SIG-M5 treated with dmso at 0.1 percent for 504 hours (cell line): ENCODE data around the gene PRTFDC1.

Experiments
- DNase-seq: peaks from one replicate; lab custom pipeline; 2025; ENCODE audit not compliant: unreplicated experiment; lab: John Stamatoyannopoulos, UW

Gene PRTFDC1

DNA sequence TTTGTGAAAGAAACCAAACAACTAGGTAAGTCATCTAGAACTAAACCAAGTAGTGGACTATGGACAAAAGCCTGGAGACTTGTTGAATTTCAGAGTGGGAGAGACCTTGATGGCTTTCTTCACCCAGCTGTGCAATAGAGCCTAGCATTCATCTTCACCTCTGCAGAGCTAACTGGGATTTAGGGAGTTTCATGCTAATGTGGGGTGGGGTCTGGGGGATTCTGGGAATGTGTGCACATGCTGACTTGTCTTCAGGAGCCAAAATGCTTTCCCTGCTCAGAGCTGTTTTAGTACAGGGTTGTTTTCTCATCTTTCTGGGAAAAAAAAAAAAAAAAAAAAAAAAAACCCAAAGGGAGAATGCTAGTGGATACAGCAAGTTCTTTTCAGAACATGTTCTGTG lies 147.4 kb downstream of the PRTFDC1 start:
- no peak for DNase-seq

- DNase-seq, result no peak
These were observed 148.0 kb downstream of the PRTFDC1 start for GRCh38 chr10:24804392-24804791.

- no peak for DNase-seq
These were observed 150.0 kb downstream of the PRTFDC1 start for GRCh38 chr10:24802378-24802777.

DNA sequence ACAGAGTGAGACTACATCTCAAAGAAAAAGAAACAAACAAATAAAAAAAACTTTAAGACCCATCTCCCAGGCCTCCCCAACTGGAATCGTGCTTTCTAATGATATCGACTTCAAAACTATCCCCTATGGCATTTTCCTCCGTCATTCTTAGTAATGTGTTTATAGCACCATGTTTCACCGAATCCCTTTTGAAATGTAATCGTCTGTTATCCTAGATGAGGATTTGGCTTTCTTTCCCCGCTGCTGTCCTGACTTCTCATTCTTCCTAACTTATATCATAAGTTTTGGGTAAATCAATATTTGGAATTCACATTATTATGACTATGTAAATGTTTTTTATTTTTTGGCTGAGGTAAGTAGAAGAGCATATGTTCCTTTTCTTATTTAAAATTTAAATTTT lies 151.5 kb downstream of the PRTFDC1 start:
- DNase-seq, result no peak
